Psoas muscle (tissue), 8 donors: ENCODE data around the gene CBX5. TPM values are rescaled to one million over a fixed set of nuclear protein-coding genes. Genes with fewer than 3 reads are reported as not detected.
A peak's percentile ranks its signal among the peaks of the same experiment; 100 is the strongest.
"Not testable (repeated sequence)": the region's sequence is repeated elsewhere in the genome, so short reads cannot be mapped to it uniquely, and the experiment has no call there.

Experiments
- ATAC-seq, 4 donors: fragments of 200-7000 bp; cut with Tn5 transposase; one replicate each; pipeline ENCODE4 v1.9.1; 2020; ENCODE audit warnings: moderate library complexity in 3 of 4, mild to moderate bottlenecking in 2 of 4
- DNase-seq, 2 donors: peaks; one replicate each; pipeline ENCODE4 v3.0.0-alpha.2; 2020
- H3K27ac ChIP-seq: fragments of 200-600 bp; one replicate; pipeline ENCODE4 v1.8.0; 2022
- H3K27me3 ChIP-seq, 3 donors: fragments of 200-600 bp in 1 of 3; one replicate each; pipeline versions ENCODE4 v1.6.1 to v1.8.0; 2013 to 2022; ENCODE audit warnings: low read length in 2 of 3, mild to moderate bottlenecking in 2 of 3, moderate library complexity in 1 of 3; ENCODE audit not compliant: insufficient read depth in 3 of 3
- H3K36me3 ChIP-seq, 2 donors: fragments of 200-600 bp in 1 of 2; one replicate each; pipeline versions ENCODE4 v1.6.1 to v1.8.0; 2013 to 2022; ENCODE audit warnings: low read depth in 1 of 2, mild to moderate bottlenecking in 1 of 2, moderate library complexity in 1 of 2; ENCODE audit not compliant: insufficient read depth in 1 of 2
- H3K4me1 ChIP-seq: fragments of 200-600 bp; one replicate; pipeline ENCODE4 v1.8.0; 2022
- H3K4me3 ChIP-seq: fragments of 200-600 bp; one replicate; pipeline ENCODE4 v1.8.0; 2022; ENCODE audit warnings: mild to moderate bottlenecking
- H3K9me3 ChIP-seq: fragments of 200-600 bp; one replicate; pipeline ENCODE4 v1.8.0; 2022
- WGBS, 3 donors: extraction: QIAGEN DNeasy Blood & Tissue Kit; methylation state at CpG; one replicate each; pipeline versions ENCODE4 v1.1.6 to v1.1.7; 2013; 5-methylcytosine and 5-hydroxymethylcytosine counted together
- intact Hi-C, 2 donors: fragments of 100-400 bp; cut with DNase I; formaldehyde crosslinking; loops; one replicate each; pipeline versions ENCODE4 v1.11.0 to v1.14.2; 2022
- polyA plus RNA-seq, 3 donors: library from polyadenylated mRNA; stranded (reverse); fragments of 200-250 nt; gene quantifications; one replicate each; pipeline ENCODE4 v1.2.3, GENCODE V29; 2013
- total RNA-seq, 4 donors: library from RNA; stranded (reverse); fragmentation: NEBNext Ultra II Directional in 2 of 4; extraction: Animal tissue kit (Norgen Biotek cat#: 25700) in 2 of 4; gene quantifications; one replicate each; pipeline versions ENCODE4 v1.2.1 to v1.2.4, GENCODE V29; 2021 to 2023
- TF ChIP-seq, protein P1 (sequence below): fragments of 200-600 bp; IDR thresholded peaks from one replicate; pipeline ENCODE4 v1.8.0; 2022; ENCODE audit warnings: antibody characterized with exemption
- donor health status: healthy with polysubstance abuse.
- donor health status: DM: no; HTN: no; CAD: no; lungs with moderate emphysema.
- donor health status: Bipolar disorder and iron deficiency.
- donor health status: healthy.
- donor health status: DM: yes; HTN: yes; CAD: no.
- donor health status: DM: no; HTN: no; CAD: no.
- donor health status: DM: no; HTN: no; CAD: no.
- donor health status: DM: yes; HTN: yes; CAD: no.

Gene CBX5
- total and polyA plus RNA-seq, 7 donors: 5.2 to 19.3 (median 12.1) TPM

DNA sequence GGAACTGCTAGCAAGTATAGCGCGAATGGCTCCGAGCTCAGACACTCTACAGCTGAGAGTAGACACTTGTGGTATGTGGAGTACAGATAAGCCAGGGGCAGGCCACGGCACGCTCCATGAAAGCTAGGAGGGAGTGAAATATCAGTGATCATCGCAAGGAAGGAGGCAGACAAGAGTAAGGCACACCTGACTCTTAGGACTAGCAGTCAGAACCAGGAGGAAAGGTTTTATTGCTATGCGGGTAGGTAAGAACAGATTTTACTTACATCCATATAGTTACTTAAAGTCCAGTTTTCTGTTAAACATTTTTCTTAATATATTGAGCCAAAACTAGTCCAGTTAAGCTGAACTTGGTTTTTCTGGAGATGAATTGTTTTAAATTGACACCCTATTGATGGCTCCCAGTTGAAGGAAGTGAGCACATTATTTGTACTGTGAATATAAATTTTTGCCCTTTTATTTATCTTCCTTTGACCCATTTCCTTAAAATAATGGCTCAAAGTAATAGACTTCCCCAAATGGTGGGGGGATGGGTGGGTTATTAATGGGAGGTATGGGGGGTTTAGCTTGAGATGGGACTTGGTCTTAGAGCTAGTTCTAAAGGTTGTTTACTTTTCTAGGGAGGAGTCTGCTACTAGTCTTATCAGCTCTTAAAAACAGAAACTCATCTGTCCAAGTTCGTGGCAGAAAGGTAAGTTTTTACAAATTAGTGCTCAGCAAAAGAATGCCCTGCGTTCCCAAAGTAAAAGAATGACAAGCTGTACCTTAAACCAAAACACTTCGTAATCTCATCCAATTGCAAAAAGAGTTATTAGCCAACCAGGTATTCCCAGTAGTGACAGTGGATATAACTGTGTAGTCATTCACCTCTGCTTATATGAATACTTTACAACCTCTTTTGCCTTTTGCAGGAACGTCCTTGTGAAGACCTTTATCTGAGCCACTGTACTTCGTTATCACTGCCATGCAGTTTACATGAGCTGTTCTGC lies 6.4 kb upstream of the CBX5 start:
- ATAC-seq: peak in 2 of 4 donors; percentile 21 to 25
- intact Hi-C loops: loop anchor here in 1 of 2 donors (5.0 kb wide), 1 partner anchor 41 kb away; the partner anchor contains the start of gene COPZ1

DNA sequence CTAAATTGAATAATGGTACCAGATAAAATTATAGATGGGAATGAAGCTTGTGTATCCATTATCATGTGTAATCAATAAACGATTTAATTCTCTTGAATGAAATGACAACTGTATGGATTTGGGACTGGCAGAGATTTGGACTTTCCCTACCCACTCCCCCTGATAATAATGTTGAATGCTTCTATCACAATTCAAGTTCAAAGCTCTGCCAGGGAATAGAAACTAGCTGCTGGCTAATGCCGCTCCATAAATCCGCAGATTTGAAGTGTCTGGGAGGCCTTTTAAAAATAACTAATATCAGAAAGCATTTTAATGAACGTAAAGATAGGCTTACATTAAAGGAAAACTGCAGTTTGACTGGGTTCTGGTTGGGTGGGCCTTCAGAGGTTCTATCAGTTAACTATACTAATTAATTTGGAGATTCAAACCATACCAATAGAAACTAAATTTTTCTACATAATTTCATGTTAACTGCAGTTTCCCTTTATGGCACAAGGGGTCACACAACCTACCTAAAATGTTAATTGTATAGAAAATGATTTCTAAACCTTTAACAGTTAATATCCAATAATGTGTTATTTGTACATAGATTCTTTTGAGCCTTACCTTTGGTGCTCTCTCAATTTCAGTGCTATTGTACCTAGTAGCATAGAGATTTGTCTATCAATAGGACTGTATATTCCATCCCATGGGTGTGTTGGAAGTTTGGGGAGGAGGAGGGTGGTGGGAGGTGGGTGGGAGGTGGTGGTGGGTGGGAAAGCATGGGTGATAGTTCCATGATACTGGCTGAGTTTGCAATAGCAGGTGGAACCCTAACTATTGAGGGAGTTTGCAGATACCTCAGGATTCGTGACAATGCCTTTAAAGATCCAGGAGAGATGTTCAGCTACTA lies 5.5 kb upstream of the CBX5 start:
- Histone ChIP-seq H3K27me3 (no peaks in the 10 kb centered on the region), H3K4me1 (peaks cover 67% of the 10 kb centered on the region), H3K27ac (peak overlapping the region; percentile 50), H3K9me3 (no peaks in the 10 kb centered on the region), H3K4me3 (peak overlapping the region; percentile 98), H3K36me3 (peaks cover 18 to 70% of the 10 kb centered on the region in 2 donors)
- ATAC-seq: no peak
- intact Hi-C loops: loop anchor here in 1 of 2 donors (5.0 kb wide), 1 partner anchor 42 kb away; the partner anchor contains the start of gene COPZ1
- DNase-seq: no peak
- 52 to 61% (median 61%) methylated on average over 5 of the region's 5 CpGs for WGBS, 3 donors
- TF ChIP-seq, protein P1, sequence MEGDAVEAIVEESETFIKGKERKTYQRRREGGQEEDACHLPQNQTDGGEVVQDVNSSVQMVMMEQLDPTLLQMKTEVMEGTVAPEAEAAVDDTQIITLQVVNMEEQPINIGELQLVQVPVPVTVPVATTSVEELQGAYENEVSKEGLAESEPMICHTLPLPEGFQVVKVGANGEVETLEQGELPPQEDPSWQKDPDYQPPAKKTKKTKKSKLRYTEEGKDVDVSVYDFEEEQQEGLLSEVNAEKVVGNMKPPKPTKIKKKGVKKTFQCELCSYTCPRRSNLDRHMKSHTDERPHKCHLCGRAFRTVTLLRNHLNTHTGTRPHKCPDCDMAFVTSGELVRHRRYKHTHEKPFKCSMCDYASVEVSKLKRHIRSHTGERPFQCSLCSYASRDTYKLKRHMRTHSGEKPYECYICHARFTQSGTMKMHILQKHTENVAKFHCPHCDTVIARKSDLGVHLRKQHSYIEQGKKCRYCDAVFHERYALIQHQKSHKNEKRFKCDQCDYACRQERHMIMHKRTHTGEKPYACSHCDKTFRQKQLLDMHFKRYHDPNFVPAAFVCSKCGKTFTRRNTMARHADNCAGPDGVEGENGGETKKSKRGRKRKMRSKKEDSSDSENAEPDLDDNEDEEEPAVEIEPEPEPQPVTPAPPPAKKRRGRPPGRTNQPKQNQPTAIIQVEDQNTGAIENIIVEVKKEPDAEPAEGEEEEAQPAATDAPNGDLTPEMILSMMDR: peak; percentile 29

More for the DNA sequence above, 6.4 kb upstream of the CBX5 start:
- TF ChIP-seq, protein P1: no peak
- Histone ChIP-seq H3K9me3 (no peaks in the 10 kb centered on the region), H3K4me3 (peak overlapping the region; percentile 98), H3K4me1 (peaks cover 67% of the 10 kb centered on the region), H3K27me3 (no peaks in the 10 kb centered on the region), H3K27ac (peak overlapping the region; percentile 53), H3K36me3 (peaks cover 18 to 69% of the 10 kb centered on the region in 2 donors)
- 39 to 62% (median 41%) methylated on average over 12 of the region's 12 CpGs for WGBS, 3 donors
- DNase-seq: no peak

DNA sequence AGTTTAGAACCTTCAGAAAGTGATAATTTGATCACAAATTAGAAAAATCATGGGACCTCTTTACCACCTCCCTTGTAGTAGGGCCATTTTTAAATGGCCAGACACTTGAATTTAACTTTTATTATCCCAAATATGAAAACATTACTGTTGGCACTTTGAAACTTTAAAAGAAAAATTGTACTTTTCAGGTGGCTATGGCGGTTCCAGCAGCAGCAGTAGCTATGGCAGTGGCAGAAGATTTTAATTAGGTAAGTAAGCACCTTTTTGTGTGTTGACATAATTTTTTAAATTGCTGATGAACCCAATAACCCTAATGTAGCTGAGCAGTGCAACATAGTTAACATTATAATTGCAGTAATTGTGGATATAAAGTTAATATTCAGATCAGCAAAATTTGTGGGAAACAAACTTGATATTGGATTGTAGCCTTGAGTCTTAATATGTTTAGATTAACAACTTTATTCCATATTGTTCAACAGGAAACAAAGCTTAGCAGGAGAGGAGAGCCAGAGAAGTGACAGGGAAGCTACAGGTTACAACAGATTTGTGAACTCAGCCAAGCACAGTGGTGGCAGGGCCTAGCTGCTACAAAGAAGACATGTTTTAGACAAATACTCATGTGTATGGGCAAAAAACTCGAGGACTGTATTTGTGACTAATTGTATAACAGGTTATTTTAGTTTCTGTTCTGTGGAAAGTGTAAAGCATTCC lies 4.3 kb upstream of the CBX5 start:
- not testable (repeated sequence) for ATAC-seq
- H3K4me1 ChIP-seq: peaks cover 67% of the 10 kb centered on the region

DNA sequence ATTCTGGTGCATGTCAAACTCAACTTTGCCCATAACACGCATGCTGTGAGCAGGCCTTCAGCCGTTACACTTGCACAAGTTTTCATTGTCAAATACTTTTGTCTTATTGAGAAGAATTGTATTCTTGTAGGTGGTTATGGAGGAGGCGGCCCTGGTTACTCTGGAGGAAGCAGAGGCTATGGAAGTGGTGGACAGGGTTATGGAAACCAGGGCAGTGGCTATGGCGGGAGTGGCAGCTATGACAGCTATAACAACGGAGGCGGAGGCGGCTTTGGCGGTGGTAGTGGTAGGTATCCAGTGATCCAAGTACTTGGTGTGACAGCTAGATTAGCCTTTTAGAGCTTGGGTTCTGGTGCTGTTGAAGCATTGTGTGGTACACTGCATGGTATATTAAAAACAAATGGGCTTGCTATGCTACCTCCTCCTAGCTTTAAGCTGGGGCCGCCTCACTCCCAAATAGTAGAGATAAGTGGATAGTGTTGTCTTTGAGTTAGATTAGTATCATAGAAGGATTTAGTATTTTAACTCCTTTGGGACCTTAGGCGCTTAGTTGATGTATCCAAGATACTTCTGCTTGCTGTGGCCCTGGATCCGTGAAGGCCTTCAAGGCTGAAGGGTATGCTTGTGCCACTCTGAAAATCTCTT lies 3.1 kb upstream of the CBX5 start:
- WGBS, 3 donors: 30 to 51% (median 39%) methylated on average over 11 of the region's 11 CpGs
- Histone ChIP-seq H3K4me3 (peak overlapping the region; percentile 98), H3K36me3 (peaks cover 18 to 69% of the 10 kb centered on the region in 2 donors), H3K27me3 (no peaks in the 10 kb centered on the region), H3K27ac (peak overlapping the region; percentile 41), H3K4me1 (peaks cover 67% of the 10 kb centered on the region), H3K9me3 (no peaks in the 10 kb centered on the region)
- TF ChIP-seq, protein P1: no peak
- intact Hi-C loops: no loop called here
- ATAC-seq (no peak), DNase-seq (no peak)

More for the DNA sequence above, 4.3 kb upstream of the CBX5 start:
- Histone ChIP-seq H3K4me3 (peak overlapping the region; percentile 98), H3K27ac (peak overlapping the region; percentile 41), H3K36me3 (peaks cover 18 to 70% of the 10 kb centered on the region in 2 donors)
- H3K9me3 ChIP-seq, H3K27me3 ChIP-seq, DNase-seq, intact Hi-C loops: not testable (repeated sequence)
- WGBS, 3 donors: 65 to 70% (median 70%) methylated on average over 1 of the region's 2 CpGs

DNA sequence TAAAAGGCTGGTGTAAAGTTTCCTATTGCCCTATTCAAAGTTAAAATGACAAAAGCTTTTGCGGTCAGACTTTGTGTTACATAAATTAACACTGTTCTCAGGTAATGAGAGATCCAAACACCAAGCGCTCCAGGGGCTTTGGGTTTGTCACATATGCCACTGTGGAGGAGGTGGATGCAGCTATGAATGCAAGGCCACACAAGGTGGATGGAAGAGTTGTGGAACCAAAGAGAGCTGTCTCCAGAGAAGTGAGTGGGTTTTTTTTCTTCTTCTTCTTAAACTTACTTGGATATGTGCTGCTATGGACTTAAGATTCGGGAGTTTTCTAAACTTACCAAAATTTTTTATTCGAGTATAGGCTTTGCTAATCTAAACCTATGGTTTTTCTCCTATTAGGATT lies 1.8 kb upstream of the CBX5 start:
- intact Hi-C loops, H3K9me3 ChIP-seq, H3K27me3 ChIP-seq, DNase-seq, ATAC-seq: not testable (repeated sequence)
- WGBS, 3 donors: 17 to 20% (median 17%) methylated on average over 4 of the region's 4 CpGs
- H3K36me3 ChIP-seq: peaks cover 15 to 55% of the 10 kb centered on the region in 2 donors
- peaks cover 62% of the 10 kb centered on the region for H3K4me1 ChIP-seq
- H3K4me3 ChIP-seq: peak overlapping the region; percentile 98
- peak overlapping the region; percentile 96 for H3K27ac ChIP-seq

DNA sequence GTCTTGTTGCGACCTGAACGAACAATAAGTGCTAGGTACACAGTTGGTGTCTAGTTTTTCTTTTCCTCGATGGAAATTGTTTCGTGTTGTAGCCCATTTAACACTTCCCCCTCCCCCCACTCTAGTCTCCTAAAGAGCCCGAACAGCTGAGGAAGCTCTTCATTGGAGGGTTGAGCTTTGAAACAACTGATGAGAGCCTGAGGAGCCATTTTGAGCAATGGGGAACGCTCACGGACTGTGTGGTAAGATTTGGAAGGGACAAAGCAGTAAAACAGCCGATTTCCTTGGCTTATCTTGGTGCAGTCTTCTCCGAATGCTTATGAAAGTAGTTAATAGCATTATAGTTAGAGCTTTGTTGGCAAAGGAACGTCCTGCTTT lies 1.3 kb upstream of the CBX5 start:
- H3K27me3 ChIP-seq, intact Hi-C loops, DNase-seq, H3K9me3 ChIP-seq: not testable (repeated sequence)
- Histone ChIP-seq H3K4me1 (peaks cover 58% of the 10 kb centered on the region), H3K36me3 (peaks cover 15 to 50% of the 10 kb centered on the region in 2 donors), H3K27ac (peak overlapping the region; percentile 96), H3K4me3 (peak overlapping the region; percentile 98)
- 0 to 1% (median 1%) methylated on average over 10 of the region's 10 CpGs for WGBS, 3 donors
- peak in 1 of 4 donors; percentile 1 for ATAC-seq
